NOMO-1 treated with dmso at 0.1 percent for 144 hours (cell line): ENCODE results near the gene PHETA1.
"Not testable (repeated sequence)": the region's sequence is repeated elsewhere in the genome, so short reads cannot be mapped to it uniquely, and the experiment has no call there.

ENCODE experiments used
- DNase-seq: peaks from one replicate; lab custom pipeline; 2025; ENCODE audit not compliant: unreplicated experiment; lab: John Stamatoyannopoulos, UW

PHETA1 gene

DNA sequence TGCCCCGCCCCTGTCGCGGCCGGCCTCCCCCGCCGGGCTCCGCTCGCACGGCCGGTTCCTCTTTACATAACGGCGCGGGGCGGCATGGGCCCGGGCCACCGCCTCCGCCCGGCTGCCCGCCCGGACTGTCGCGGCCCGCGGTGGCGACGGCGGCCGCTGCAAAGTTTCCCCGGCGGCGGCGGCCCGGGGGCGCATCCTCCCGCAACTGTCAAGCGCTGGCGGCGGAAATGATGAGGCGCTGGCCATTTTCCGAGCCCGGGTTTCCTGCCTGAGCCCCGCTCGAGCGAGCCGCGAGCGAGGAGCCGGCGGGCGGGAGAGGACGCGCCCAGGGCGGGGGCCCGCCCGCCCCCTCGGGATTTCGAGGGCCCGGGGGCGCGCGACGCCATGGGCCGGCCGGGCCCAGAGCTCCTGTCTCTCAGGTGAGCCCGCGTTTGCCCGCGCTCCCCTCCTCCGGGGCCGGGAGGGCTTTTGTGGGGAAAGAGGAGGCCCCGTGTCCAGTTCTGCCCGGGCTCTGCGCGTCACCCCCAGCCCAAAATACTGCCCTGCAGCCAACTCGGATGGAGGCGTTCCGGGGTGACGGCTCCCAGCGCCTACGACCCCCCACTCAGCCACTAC, 37.1 kb upstream of the PHETA1 start, which contains the start of gene SH2B3:
SH2B3 (plus strand) TSS at position 65 of the 615 bp plus-strand sequence. CDS start 12,223 bp downstream, outside the sequence.
- DNase-seq = no peak

DNA sequence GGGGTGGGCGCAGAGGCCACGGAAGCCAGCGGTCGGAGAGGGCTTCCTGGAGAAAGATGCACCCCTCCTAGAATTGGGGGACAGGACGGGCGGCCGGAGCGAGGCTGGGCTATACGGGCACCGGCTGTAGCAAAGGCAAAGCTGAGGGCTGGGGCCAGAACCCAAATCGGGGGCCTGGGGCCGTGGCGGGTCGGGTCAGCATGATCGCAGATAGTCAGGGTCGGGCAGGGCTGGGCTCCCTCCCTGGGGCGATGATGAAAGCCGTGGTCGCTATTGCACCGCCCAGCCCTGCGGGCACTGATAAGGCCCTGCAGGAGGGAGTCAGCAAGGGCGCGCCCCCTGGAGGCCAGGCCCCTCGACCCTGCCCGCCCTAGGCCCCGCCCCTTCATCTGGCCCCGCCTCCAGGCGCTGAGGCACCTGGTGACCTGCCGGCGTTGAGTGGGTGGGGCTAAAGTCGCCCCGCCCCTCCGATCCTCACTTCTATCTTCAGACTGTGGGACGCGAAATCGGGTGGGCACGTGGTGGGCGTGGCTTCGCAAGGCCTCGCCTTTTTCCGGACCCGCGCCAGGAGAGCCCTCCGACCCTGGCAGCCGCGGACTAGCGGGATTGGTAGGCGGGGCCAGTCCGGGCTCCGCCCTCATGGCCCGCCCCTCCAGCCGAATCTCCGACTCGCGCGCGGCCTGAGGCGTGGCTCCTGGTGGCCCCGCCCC, 36.4 kb upstream of the PHETA1 start:
- peak; percentile 96 for DNase-seq

DNA sequence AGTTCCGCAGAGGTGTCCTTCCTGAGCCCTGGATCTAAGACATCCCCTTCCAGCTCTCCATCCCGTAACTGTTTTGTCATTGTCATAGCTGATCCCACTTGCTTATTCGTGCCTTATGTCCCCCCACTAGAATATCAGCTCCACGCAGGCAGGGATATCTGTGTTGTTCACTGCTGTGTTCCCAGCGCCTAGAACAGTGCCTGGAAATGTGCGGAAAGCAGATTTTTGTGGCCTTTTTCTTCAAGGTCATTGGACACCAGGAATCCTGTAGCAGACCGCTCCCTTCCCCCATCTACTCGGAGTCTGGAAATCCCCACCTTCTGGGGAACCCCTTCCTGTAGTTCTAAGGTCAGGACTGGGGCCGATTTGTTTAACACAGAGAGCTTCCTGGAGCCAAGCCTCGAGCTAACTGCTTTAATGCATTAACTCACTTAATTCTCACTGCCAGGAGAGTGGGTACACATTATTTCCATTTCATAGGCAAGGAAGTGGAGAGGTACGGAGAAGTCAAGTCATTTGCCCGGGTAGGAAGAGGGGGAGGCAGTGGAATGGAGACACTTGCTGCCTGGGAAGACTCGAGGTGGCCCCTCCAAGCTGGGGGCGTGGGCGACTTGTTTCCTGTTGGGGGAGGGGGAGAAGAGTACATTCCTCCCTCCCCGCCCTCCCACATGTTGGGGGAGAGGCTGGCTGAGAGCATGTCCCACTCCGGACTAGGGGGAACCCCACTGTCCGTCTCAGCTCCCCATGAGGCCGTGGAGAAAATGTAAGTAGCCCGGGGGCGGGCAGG, 35.7 kb upstream of the PHETA1 start:
- DNase-seq = no peak

DNA sequence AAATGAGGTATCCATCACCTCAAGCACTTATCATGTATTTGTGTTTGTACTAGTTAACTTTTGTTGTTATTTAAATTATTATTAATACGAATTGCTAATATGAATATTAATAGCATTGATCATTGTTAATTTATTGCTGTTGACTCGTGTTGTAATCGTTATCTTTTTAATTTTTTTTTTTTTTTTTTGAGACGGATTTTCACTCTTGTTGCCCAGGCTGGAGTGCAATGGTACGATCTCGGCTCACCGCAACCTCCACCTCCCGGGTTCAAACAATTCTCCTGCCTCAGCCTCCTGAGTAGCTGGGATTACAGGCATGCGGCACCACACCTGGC, 33.6 kb upstream of the PHETA1 start:
- not testable (repeated sequence) for DNase-seq

DNA sequence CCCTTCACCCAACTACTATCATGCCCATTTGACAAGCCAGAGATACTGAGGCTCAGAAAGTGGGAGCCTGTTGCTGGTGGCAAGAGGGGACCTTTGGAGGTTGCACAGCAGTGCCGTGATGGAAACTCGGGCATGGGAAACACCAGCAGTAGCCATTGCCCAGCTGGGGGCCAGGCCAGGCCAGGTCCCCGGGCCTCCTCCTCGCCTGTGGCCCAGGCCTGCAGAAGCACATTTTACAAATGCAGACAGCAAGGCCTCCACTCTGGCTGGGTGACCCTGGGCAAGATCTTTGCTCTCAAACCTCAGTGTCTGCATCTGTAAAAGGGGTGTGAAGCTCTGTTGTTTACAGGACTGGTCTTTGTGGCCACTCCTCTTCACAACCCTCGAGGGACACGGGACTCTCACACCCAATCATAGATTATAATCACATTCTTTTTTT, 32.3 kb upstream of the PHETA1 start:
- no peak for DNase-seq

DNA sequence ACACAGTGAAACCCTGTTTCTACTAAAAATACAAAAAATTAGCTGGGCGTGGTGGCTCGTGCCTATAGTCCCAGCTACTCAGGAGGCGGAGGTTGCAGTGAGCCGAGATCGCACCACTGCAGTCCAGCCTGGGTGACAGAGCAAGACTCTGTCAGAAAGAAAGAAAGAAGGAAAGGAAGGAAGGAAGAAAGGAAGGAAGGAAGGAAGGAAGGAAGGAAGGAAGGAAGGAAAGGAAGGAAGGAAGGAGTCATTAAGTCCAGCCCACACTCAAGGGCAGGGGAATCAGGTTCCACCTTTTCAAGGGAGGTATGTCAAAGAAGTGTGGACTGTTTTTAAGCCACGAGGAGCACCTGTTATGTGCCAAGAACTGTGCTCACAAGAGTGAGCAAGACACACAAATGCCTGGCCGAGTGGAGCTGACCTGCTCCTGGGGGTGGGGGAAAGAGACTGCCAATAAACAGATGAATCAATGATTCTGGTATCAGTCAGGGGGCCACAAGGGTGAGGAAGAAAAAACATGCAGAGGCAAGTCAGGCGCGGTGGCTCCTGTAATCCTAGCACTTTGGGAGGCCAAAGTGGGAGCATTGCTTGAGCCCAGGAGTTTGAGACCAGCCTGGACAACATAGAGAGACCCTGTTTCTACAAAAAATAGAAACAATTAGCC, 31.0 kb upstream of the PHETA1 start:
- DNase-seq = not testable (repeated sequence)

DNA sequence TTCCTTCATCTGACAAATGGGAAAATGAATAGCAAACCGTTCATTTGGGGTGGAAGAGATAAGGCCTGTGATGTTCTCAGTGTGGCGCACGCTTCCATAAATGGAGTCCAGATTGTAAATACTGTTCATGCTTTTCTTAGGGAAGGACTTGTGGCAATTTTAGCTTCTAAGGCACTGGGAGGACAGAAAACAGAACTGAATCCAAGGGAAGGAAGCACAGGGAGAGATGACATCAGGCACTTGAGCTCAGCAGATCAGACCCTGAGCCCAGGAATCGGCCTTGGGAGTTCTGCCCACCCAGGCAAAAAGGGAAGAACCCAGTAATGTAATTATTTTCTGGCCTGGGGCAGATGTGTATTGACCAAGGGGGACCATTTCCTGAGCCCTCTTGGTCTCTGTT, 29.6 kb upstream of the PHETA1 start:
- no peak for DNase-seq

DNA sequence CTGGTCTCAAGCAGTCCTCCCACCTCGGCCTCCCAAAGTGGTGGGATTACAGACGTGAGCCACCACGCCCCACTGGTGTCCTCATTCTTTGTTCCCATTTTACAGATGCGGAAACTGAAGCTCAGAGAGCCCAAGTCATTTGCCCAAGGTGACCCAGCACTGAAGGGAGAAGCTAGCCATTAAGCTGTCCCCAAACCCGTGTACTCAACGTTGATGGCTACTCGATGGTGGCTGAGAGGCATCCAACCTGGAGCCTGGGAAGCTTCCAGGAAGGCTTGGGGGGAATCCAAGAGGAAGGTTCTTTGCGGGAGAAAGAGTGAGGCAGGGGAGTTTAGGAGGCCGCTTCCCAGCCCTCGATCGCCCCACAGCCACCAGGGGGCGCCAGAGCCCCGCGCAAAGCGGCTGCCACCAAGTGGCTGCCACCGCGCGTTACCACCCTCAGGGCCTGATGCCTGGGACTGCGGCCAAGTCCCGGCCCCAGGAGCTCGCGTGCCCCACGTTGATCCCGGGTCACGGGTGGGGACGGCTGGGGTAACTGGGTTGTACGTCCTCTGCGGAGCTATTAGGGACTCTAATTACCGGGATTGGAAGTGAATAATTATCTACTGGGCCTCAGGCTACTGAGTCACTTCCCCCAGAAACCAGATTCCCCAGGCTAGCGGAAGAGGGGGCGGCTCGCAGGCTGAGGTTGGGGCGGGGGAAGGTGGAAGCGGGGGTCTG, 28.0 kb upstream of the PHETA1 start:
- DNase-seq = peak; percentile 78

DNA sequence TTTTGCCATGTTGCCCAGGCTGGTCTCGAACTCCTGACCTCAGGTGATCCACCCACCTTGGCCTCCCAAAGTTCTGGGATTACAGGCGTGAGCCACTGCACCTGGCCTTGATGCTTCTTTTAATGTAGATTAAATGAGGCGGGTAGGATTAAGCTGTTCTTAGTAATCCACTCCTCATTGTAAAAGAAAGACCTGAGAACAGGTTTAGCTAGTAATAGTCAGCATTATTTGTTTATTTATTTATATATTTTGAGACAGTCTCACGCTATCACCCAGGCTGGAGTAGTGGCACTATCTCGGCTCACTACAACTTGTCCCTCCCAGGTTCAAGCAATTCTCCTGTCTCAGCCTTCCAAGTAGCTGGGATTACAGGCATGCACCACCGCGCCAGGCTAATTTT, 27.4 kb upstream of the PHETA1 start:
- DNase-seq = not testable (repeated sequence)

DNA sequence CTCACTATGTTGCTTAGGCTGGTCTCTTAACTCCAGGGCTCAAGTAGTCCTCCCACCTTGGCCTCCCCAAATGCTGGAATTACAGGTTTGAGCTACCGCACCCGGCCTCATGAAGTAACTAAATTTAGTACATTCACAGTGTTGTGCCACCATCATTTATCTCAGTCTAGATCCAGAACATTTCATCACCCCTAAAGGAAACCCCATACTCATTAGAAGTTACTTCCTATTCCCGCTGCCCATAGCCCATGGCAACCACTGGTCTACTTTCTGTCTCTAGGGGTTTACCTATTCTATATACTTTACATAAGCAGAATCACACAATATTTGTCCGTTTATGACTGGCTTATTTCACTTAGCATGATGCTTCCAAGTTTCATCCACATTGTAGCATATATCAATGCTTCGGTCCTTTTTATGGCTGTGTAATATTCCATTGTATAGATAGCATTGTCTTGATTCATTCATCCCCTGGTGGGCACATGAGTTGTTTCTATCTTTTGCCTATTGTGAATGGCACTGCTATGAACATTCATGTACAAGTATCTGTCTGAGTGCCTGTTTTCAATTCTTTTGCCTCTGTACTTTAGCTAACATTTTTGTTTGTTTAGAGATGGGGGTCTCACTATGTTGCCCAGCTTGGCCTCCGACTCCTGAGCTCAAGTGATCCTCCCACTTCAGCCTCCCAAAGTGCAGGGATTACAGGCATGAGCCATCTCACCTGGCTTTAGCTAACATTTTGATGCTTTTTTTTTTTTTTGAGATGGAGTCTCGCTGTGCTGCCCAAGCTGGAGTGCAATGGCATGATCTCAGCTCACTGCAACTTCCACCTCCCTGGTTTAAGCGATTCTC, 26.7 kb upstream of the PHETA1 start:
- DNase-seq = no peak

DNA sequence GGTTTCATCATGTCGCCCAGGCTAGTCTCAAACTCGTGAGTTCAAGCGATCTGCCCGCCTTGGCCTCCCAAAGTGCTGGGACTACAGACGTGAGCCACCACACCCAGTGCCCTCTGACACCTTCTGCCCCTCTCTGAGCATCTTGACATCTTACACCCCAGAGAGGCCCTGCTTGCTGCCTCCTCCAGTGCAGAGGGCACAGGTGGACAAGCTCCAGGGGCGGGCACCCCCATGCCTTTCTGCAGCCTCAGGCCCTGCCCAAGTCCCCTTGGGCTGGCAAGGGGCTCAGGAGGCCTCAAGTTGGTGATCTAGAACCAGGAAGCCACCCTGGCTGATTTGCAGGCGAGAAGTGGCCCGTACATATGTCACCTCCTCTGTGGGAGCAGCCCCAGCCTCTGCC, 25.6 kb upstream of the PHETA1 start:
- no peak for DNase-seq

DNA sequence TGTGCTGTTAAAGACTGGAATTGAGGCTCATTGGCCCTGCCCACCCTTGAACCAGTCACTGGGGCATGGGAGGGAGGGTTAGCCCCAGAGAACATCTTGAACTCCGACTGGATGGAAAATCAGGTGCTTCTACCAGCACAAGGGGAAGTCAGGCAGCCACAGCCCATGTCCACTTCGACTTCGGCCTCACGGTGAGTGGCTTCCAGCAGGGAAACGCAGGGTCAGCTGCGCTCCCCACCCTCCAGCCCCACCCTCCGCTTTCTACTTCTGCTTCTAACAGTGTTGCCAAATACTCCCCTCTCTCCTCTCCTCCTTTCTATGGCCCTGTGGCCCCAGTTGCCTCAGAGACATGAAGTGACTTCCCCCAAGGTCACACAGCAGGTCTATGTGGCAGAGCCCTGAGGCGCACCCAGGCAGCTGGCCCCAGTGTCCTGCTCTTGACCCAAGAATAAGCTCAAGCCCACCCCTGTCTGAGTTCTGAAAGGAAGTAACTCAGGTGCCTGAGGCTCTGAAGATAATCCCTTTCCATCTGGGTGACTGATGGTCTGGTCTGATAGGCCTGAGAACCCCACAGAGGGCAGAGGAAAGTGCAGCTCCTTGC, 24.9 kb upstream of the PHETA1 start:
- peak; percentile 88 for DNase-seq

DNA sequence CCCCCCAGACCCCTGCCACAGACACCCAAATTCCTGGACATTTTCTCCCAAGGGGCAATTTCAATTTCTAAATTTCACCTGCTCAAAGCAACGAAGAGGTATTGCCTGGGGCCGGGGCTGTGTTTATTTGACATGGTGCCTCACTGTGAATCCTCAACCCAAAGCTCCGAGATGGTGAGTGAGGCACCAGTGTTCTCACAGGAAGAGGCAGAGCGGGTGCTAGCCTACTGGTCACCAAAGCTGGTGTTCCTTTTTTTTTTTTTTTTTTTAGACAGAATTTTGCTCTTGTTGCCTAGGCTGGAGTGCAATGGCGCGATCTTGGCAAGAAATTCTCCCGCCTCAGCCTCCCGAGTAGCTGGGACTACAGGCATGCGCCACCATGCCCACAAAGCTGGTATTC, 22.0 kb upstream of the PHETA1 start:
- DNase-seq = no peak

DNA sequence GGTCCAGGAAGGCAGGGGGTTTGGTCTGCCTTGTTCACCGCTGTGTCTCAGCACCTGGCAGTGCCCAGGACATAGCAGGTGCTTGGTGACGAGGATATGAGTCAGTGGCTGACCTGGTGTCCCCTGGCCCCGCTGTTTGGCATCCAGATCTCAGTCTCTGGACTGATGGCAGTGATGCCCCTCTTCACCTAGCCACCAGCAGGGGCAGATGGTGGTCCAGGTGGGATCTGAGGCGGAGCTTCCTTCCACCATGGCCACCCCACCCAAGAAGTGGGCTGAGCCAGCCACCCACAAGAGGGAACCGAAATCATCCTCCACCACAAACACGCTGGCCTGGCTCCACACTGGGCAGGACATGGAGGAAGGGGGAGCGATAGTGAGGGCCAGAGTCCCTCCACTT, 20.7 kb upstream of the PHETA1 start:
- DNase-seq = no peak

DNA sequence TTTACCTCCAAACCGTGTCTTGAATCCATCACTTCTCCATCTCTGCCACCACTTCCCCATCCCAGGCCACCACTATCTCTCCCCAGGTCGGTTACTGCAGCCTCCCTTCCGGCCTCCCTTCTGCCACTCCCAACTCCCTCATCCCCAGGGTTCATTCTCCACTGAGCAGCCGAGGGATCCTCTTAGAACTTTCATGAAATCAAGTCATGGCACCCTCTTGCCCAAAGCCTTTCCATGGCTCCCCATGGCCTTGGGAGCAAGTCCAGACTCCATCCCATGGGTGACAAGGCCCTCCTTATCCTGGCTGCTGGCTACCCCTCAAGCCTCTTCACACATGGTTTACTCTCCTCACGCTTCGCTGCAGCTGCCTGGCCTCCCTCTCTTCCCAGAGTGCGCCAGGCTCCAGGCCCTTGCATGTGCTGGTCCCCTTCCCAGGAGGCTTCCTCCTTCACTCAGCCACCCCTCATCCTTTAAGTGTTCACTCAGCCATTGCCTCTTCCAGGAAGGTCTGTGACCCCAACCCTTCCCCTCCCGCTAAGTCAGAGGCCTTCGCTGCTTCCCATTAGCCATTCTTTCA, 18.9 kb upstream of the PHETA1 start:
- no peak for DNase-seq

DNA sequence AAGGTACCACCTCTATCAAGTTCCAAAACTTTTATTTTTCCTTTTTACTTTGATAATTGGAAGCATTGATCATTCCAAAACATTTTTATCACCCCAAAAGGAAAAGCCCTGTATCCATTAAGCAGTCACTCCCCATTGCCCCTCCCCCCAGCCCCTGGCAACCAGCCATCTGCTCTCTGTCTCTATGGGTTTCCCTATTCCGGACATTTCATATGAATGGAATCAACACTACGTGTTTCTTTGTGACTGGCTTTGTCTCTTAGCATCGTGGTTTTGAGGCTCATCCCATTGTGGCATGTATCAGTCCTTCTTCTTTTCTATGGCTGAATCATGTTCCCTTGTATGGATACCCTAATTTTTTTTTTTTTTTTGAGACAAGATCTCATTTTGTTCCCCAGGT, 18.0 kb upstream of the PHETA1 start:
- no peak for DNase-seq

DNA sequence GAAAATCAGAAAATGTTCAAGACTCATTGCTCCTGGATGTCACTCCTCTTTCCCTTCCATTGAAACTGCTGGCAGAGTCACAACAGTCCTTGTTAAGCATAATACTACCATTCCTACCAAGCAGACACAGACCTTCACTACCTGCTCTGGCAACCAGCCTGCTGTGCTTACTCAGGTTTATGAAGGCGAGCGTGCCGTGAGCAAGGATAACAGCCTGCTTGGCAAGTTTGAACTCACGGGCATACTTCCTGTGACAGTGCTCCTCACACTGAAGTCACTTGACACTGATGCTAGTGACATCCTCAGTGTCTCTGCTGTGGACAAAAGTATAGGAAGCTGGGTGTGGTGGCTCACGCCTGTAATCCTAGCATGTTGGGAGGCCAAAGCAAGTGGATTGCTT, 15.7 kb upstream of the PHETA1 start:
- no peak for DNase-seq

DNA sequence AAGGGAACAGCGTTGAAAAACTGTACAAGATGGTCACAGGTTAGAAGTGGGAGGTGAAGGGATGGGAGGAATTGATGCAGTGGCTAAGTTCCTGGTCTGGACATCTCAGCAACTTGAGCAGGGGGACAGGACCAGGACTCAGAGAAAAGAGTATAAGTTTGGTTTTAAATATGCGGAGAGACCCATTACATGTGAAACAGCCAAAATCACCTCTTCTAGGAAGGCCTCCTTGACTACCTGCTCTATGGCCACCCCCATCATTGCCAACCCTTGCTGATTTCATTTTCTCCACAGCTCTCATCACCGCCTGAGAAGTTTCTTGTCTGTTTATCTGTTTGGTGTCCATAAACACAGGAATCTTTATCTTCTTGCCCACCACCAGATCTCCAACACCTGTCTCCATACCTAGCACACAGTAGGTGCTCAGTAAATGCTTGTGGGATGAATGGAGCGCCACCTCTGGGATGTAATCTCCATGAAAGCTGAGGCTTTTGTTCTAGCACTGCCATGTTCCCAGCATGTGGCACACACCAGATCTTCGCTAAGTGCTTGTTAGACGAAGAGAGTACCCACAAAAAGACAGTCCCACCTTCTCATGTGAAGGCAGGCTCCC, 11.2 kb upstream of the PHETA1 start:
- no peak for DNase-seq

DNA sequence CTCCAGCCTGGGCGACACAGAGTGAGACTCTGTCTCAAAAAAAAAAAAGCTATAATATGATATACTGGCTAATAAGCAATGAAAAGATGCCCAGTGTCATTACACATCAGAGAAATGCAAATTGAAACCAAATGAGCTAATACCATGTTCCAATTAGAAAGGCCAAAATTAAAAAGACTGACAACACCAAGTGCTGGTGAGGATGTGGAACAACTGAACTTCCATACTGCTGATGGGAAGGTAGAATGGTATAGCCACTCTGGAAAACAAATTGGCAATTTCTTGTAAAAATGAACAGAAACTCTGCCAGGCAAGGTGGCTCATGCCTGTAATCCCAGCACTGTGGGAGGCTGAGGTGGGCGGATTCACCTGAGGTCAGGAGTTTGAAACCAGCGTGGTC, 8.5 kb upstream of the PHETA1 start:
- DNase-seq = no peak
